ENCODE results near the gene SLCO3A1.

Gene SLCO3A1

DNA sequence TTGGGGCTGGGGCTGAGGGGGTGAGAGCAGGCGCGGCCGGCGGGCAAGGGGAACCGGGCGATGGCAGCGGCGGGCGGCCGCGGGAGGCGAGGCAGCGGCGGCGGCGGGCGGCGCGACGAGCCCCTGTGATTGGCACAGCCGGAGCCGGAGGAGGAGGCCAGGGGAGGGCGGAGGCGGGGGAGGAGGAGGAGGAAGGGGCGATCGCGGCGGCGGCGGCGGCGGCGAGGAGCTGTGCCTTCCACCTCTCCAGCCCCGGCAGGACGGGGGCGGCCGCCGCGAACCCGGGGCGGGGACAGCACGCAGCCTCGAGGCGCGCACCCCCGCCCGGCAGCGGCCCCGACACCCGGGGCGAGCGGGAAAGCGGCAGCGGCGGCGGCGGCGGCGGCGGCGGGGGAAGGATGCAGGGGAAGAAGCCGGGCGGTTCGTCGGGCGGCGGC lies at the start of gene SLCO3A1:
Gene SLCO3A1 (plus strand): TSS at position 198 of the 437 bp plus-strand sequence.
- peak; percentile 62 for DNase-seq

DNA sequence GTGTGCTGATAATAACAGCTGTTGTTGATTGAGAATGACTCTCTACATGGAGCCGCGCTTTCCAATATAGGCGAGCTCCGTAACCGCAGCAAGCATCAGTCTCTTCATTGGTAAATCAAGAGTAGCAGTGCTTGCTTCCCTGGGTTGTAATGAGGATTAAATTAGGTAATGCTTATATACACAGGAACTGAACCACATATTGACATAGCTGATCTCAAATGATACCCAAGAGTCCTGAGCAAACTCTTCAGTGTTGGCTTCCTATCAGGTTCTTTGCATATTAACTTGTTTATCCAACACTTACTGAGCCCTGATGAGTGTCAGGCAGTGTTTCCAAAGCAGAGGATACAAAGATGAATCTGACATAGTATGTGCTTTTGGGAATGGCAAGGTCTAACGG lies 46.4 kb upstream of the SLCO3A1 start:
- no peak for DNase-seq

DNA sequence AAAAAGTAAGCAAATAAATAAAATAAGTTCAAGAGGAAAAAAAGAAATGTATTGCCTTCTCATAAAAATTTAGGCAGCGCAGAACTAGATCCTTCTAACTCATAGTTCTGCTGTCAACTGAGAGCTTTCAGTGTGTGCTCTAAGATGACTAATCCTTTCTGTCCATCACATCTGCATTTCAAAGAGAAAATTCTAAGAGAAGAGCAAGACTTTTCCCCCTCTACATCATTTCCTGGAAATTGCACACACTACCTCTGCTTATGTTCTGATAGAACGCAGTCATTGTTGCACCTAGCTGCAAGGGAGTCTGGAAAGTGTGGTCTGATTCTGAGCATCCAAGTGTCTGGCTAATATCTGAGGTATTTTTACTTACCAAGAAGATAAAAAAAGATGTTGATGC lies 39.6 kb upstream of the SLCO3A1 start:
- DNase-seq = no peak

DNA sequence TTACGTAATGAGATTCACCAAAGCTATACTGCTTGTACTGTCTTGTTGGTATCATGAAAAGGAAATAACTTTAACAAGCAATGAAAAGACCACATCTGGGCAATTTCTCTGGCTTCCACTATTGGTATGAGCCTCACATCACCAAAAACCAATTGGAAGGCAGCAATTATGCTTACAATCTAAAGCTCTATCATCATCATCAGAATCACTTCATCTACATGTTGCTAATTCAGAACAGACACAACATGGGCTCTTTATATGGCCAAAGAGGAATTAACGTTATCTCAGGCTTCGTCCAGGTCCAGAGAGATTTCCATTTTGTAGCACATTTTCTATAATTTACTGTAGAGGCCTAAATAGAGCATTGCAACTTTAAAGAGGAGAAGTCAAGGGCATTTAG lies 36.6 kb upstream of the SLCO3A1 start:
- DNase-seq = no peak

DNA sequence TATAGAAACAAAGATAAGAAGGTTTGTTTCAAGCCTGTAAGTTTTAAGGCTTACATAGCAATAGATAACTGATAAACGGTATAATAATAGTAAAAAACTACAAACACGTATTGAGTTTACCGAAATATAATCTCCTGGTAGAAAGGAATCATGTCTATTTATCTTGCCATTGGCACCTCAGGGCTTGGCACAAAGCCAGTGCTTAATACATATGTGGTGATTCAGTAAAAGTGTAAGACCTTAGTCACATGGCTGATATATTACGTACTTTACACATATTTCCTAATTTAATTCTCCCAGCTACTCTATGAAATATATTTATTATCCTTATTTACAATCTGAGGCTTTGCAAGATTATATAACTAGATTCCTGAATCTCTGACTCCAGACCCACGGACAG lies 32.0 kb upstream of the SLCO3A1 start:
- DNase-seq = no peak

DNA sequence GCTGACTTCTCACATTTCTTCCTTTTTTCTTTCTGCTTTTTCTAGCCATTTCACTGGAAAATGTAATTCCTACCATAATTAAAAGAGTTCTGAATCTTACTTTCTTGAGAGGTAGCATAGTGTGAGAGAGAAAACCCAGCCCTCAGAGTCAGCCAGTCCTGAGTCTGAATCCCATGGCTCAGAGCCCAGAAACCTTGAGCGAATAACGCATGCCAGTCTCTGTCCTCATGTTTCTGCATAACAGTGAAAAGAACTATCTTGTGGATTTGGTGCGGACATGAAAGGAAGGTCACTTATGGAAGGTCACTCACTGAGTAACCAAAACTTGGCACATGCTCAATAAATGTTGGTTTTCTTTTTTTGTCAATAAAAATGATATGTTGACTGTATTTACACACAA lies 29.3 kb upstream of the SLCO3A1 start:
- DNase-seq = no peak

DNA sequence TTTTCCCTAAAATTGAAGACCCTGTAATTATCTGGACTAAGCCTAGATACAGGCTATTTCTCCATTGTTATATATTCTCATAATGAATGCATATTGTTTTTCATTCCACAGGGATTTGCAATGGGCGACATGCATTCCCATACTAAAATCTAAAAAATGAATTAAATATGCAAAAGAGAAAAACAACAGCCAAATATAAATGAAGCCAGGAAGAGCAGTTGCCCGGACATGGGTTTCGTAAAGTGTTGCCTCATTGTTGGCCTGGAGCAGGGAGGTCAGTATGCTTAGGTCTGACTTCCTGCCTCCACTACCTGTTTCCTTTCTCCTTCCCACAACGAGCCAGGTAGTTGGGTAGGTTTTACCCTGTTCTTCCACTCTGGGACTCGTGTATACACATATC lies 27.1 kb upstream of the SLCO3A1 start:
- no peak for DNase-seq

DNA sequence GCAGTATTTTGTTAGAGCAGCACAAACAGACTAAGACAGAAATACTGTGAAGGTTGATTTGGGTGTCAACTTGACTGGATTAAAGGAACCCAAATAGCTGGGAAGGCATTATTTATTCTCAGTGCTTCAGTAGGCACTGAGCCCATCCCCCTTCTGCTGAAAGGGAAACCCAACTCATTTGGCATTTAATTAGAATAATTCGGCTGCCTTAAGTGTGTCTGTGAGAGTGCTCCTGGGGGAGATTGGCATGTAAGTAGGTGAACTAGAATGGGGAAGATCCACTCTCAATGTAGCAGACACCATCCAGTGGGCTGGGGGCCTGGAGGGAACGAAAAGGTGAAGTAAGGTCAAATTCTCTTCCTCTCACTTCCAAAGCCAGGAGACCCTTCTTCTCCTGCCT lies 20.5 kb upstream of the SLCO3A1 start:
- DNase-seq = no peak

DNA sequence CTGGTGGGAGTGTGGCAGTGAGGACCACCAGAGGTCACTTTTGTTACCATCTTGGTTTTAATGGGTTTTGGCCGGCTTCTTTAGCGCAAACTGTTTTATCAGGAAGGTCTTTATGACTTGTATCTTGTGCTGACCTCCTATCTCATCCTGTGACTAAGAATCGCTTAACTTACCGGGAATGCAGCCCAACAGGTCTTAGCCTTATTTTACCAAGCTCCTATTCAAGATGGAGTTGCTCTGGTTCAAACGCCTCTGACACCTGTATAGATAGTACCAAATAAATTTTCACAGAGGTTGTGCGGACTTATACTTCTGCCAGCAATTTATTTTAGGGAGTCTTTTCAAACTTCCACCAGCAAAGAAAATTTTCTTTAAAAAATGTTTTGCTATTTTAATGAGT lies 13.6 kb upstream of the SLCO3A1 start:
- DNase-seq = no peak

DNA sequence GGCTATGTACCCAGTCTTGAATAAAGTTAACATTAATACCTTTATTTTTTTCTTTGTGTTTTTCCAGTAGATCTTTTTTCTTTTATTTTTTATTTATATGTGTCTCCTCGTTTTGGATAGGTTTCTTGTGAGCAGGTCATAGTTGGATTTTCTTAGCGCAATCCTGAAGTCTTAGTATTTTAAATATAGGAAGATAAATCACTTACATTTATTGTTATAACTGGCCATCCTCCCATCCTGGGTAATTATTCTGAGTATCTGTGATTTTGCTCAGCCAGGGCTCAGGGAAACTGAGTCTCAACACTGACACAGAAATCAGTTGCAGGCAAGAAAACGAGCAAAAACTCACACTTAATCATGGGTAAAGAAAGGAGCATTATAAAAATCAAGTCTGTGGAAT lies 11.6 kb upstream of the SLCO3A1 start:
- no peak for DNase-seq

DNA sequence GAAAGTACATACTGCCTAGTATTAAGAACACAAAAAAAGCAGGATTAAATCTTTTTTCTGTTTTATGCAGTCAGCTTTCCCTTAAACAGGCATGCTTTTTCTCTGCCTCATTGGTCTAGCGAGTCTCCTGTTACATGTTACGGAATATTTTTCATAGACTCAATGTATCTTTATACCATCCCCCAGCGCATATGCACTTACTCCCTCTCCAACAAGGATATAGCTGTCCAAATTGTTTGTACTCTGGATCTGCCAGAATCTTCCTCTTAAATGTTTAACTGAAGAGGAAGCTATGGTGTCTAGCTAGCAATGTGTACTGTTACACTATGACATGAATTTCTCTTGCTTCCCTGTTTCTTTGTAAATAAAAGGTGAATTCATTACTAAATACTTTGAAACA lies 9.2 kb upstream of the SLCO3A1 start:
- DNase-seq = no peak

DNA sequence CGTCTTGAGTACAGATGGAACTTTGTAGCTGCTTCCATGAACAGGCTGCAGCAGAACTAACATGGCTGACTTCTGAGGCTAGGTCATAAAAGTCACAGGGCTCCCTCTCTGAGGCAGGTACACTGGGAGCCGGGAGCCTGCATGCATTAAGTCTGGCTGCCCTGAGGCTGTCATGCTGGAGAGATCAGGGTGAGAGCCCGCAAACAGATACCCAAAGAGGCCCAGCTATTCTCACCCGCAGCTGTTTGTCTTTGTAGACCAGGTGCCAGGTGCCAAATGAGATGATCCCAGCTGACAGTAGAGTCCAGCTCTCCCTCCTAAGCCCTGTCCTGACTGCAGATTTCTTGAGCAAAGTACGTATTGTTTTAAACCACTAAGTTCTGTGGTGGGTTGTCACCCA lies 8.6 kb upstream of the SLCO3A1 start:
- no peak for DNase-seq

DNA sequence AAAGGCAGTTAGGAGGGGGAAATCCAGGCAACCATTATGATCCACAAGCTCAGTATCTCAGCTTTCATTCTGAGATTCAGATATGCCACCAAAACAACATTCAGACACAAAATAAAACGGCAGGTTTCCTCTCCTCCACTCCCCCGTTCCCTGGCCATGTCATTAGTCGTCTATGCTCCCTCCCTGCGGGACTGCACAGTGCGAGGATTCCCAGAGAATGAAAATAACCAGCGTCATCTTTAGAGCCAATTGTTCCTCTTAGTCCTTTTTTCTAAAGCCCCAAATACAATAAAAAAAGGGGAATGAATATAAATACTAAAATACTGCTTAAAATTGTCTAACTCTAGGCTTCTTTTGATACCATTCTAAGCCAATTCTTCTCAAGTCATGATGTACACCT lies 7.8 kb upstream of the SLCO3A1 start:
- DNase-seq = no peak

DNA sequence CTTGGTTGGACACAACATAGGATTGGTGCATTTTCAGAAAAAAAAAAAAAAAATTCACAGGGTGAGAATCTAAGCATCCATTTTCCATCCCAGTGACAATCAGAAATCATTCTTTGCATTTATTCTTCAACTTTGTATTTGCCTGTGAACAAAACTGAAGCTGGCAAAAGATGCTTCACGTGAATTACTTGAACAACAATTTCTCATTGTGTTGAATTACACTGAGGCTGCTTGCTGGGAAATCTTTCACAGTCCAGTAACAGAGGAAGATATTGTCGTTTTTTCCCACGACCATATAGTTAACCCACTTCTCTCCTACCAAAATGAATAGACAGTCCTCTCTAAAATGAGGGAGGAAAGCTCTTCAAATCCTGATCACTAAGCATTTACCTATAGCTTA lies 4.3 kb upstream of the SLCO3A1 start:
- DNase-seq = no peak

DNA sequence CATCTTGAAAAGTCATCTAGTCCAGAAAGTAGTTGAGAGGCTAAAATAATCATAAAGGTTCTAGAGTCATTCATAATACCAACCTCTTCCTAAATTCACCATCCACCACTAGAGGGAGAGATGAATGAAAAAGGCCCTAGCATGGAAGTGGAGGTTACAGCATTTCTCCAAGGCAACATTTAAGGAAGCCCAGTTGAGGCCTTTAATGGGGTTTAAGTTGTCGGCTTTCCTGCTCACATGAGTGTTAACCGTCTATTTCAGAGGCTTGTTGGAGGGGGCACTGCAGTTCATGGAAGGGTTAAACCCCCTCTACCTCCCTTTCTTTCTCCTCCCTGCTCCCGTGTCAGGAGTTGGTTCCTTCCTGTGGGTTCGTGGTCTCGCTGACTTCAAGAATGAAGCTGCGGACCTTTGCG lies 3.8 kb upstream of the SLCO3A1 start:
- no peak for DNase-seq

DNA sequence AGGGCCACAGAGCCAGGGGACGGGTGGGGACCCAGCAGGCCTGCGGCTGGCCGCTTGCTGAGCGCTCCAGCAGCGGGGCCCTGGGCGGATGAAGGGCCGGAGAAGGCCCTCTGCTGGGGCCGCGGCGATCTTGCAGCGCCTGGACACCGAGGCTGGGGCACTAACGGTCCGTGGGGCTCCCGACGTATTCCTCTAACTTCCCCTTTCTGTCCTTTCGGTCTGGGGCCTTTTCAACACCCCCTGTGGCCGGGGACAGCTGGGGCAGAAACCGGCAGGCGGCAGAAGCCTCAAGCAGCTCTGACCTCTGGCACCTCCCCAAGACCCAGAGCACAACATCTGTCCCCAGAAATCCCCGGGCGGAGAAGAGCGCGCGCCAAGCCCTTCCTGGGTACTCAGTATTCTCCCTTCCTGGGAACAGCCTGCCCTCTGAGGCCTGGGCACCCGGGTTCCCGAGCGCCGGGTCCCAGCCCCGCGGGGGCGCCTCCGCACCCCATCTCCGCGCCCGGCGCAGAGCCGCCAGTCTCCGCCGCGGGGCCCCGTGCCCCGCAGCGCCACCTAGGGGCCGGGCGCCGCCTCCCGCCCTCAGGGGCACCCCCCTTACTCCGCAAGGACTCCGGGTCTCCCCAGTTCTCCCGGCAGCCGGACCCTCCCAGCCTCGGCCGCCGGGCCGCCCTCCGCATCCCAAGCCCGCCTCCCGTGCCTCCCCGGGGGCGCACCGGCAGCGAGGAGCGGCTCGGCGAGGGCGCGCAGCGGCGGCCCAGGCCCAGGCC lies 582 bp upstream of the SLCO3A1 start:
- peak; percentile 69 for DNase-seq

DNA sequence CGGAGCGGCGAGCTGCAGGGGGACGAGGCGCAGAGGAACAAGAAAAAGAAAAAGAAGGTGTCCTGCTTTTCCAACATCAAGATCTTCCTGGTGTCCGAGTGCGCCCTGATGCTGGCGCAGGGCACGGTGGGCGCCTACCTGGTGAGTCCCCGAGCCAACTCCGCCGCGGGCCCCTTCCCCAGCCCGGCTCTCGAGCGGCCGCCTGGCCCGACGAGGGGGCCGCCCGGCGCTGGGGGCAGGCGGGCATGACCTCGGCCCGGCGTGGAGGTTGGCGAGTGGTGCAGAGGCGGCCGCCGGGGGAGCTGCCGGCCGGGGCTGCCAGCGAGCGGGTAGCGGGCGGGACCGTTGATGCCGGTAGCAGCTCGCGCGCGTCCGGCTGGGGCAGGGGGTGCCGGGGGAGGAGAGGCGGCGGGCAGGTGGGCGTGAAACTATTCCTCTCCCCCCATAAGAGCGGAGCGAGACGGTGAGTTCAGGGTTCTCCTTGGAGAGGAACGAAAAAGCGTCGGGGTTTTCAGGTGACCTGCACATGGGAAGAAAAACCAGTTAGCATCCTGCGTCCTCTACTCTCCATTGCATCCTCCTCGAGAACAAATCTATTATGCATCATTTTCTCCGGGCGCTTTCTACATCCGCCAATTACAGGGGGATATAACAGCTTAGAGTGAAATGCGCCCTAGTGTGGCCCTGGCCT lies 585 bp downstream of the SLCO3A1 start:
- peak; percentile 24 for DNase-seq

DNA sequence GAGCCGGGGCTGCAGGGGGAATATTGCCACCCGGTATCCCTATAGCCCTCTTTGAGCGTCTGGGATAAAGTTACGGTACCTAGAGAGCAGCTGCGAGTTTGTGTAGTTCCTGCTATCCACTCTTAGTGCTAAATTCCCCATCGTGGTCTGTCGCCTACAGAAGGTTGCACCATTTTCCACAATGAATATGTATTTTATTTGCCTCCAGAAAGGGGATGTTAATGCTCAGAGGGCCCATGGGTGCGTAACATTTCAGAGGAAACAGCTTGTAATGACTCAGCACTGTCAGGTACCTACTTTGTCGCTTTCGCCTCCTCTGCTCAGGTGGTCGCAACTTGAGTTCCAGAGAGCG lies 1.1 kb downstream of the SLCO3A1 start:
- no peak for DNase-seq

DNA sequence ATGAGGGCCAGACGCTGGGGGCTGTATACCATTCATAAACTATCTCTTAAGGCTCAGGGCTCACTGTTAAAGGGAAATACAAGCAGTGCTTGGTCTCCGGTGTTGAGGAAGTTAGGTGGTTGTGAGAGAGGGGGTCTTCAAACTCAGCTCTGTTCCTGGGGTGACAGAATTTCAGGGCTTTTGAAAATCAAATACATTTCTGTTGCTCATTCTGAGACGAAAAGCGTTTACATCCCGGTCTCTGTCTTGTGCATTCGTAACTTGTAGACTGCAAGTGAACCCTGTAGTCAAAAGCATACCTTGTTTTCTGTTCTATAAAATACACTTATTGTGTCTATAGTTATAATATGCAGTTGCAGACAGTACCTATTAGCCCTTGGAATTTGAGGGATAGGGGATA lies 1.7 kb downstream of the SLCO3A1 start:
- DNase-seq = no peak

DNA sequence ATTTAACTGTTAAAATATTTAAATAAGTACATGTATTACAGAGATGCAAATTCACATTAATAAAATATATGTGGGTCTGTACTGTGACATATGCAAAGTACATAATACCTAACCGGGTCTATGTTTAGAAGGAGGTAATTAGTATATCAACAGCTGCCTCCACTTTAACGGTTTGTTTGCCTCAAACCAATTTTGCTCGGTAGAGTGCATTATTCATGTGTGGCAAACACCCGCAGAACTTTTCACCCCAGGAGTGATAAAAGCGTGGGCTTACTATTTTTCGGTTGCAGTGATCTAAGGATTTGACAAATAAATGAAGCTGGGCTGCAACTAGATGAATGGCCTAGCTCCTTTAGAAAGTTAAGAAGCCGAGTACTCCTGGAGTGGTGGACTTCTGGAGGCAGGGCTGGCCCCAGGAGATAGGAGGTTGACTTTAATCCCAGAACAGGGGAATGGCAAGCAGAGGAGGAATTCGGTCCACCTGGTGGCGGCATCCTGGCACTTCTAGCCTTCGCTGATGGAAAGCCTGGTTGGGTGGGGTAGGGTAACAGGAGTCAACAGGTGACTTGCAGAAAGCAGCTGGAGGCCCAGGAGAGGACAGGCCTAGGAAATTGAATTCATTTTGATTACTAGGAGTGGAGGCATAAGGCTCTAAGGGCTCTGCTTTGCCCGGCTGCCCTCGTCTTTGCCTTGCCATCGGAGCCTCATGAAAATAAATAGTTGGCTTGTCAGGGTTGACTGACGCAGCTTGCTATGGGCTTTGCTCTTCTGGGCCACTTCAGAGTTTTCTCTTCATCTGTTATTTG lies 2.4 kb downstream of the SLCO3A1 start:
- DNase-seq = no peak

DNA sequence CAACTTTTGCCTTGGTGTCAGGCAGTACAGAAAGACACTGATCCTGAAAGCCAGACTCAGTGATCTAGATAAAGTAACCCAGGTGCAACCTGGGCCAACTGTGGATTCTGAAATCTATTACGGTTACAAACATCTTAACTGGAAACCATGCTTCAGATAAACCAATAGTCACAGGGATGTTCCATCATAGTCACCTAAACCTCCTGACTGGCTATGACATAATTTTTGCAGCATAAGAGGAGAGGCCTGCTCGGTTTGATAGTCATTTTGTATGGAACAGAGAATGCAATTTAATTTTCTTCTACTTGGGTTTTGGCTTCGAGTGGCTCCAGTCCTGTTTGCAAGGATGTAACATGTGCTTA lies 3.7 kb downstream of the SLCO3A1 start:
- DNase-seq = no peak

DNA sequence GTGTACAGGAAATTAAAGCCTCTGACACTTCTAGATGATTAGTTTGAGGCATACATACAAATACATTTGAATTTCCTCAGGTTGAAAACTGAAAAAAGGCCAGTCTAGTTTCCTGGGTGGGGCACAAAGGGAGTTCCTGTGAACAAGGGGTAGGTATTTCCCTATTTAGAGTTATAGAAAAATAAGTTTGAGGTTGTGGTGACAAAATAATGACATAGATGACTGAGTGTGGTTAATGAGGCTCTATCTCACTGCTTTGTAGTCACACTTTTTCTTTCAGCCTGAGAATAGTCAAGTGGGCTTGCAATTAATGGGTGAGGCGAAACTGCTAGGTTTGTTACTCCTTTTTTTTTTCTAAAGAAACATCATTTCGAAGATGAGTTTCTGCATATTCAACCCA lies 4.3 kb downstream of the SLCO3A1 start:
- no peak for DNase-seq

DNA sequence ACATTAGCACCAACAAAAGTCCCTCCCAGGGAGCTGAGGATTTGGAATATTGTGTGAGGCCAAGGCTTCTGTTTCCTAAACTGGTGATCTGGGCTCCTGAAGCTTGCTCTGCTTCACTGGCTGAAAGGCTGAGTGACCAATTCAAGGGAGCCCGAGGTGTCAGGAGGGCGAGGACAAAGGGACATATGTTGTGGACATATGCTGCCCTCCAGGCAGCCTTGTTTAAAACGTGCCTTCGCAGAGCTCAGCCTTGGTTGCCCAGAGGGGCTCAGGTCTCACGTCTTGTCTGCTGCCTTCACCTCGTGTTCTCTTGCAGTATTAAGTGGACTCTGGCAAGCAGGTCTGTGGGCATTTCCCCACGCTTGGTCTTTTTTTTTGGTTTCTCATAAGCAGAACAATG lies 7.0 kb downstream of the SLCO3A1 start:
- no peak for DNase-seq

DNA sequence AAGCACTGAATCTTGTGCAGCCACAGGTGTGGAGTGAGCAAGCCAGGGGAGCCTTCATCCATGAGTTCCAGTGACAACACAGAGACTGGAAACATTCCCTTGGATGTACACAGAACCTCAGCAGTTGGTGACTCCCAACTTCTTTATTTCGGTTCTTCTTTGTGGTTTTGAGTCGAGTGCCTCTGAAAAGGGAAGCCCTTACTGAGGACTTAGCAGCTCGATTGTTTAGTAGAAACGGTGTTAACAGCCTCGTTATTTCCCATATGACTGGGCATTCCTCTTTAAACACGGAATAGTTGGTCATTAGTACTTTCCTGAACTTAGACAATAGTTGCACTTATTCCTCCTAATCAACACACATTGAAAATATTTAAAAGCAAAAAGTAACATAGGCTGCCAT lies 7.7 kb downstream of the SLCO3A1 start:
- no peak for DNase-seq
